Fibroblast of the aortic adventitia (primary cell): Measurements from ENCODE around the gene DAB2IP. TPM values are rescaled to one million over a fixed set of nuclear protein-coding genes. Genes with fewer than 3 reads are reported as not detected.

Experiments used
- DNase-seq: peaks from one replicate; pipeline ENCODE4 v3.0.0-alpha.2; 2010; ENCODE audit warnings: low read depth
- H3K4me3 ChIP-seq: 2 replicates; pipeline ENCODE4 v1.5.1; 2011; ENCODE audit warnings: low read depth, mild to moderate bottlenecking, control low read depth, low read length, moderate library complexity
- CTCF ChIP-seq: IDR thresholded peaks from 2 replicates; pipeline ENCODE4 v1.5.1; 2011; ENCODE audit warnings: mild to moderate bottlenecking, low read length, control low read depth, inconsistent platforms; ENCODE audit not compliant: insufficient read depth
- total RNA-seq: library from RNA; depleted of rRNA; stranded (reverse); fragments of >200 nt; gene quantifications from 2 replicates; pipeline ENCODE4 v1.2.3, GENCODE V29; 2012; ENCODE audit warnings: low replicate concordance

Gene DAB2IP
- total RNA-seq, 1 donor, result 17.4 TPM

- DNase-seq, result no peak
- no peak overlapping the region for H3K4me3 ChIP-seq
- TF ChIP-seq CTCF, result no peak
These were observed 132.4 kb downstream of the DAB2IP start for GRCh38 chr9:121783521-121784507.

- no peak for DNase-seq
- TF ChIP-seq CTCF, result no peak
- no peak overlapping the region for H3K4me3 ChIP-seq
These were observed 133.4 kb downstream of the DAB2IP start for GRCh38 chr9:121784731-121785411.

- H3K4me3 ChIP-seq, result no peak overlapping the region
- no peak for TF ChIP-seq CTCF
- DNase-seq, result no peak
These were observed 134.5 kb downstream of the DAB2IP start for GRCh38 chr9:121785673-121786542.

GRCh38 chr9:121786543-121786948 lies 135.1 kb downstream of the DAB2IP start:
- DNase-seq, result no peak
- H3K4me3 ChIP-seq, result no peak overlapping the region
- TF ChIP-seq CTCF, result no peak

DNA sequence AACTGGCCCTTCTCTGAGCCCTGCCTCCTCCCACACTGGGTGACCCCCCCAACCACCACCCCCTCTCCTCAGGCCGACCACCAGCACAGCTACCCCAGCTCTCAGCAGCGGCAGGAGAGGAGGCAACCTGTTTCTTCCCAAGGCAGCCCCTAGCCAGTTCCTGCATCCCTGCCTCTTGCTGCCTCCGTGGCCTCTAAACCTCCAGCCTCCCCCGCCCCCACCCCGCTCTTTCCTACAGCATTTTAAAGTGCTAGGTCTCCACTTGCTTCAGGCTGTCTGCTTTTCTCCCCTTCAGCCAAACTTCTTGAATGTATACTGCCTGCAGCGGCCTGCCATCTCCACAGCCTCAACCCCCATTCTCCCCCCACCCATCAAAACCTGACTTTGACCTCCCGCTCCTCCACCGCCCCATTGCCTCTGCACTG lies 135.6 kb downstream of the DAB2IP start:
- no peak overlapping the region for H3K4me3 ChIP-seq
- DNase-seq, result no peak
- TF ChIP-seq CTCF, result no peak

GRCh38 chr9:121788686-121789366 lies 137.4 kb downstream of the DAB2IP start:
- H3K4me3 ChIP-seq, result no peak overlapping the region
- TF ChIP-seq CTCF, result no peak
- no peak for DNase-seq
